ENCODE measurements around the gene RPS19.

DNA sequence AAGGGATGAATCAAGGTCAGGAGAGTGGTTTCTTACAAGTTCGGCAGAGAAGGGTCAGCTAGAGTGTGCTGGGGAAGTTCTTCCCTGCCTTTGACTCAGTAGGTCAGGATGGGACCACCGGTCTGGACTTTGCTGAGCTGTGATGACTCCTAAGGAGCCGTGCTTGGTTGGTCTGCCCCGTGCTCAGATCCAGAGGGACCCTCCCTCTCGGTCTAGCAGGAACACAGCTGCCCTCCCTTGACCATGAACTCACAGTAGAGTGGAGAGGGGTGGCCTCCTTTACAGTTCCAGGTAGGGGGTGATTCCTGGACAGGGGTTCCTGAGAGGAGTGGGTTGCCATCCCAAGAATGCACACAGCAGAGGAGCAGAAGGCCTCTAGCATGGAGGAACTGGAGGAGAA is 4.3 kb downstream of the RPS19 start:
- no peak for TF ChIP-seq POLR2A (IDR thresholded peaks at IDR 0.05)
- TF ChIP-seq, protein P1, sequence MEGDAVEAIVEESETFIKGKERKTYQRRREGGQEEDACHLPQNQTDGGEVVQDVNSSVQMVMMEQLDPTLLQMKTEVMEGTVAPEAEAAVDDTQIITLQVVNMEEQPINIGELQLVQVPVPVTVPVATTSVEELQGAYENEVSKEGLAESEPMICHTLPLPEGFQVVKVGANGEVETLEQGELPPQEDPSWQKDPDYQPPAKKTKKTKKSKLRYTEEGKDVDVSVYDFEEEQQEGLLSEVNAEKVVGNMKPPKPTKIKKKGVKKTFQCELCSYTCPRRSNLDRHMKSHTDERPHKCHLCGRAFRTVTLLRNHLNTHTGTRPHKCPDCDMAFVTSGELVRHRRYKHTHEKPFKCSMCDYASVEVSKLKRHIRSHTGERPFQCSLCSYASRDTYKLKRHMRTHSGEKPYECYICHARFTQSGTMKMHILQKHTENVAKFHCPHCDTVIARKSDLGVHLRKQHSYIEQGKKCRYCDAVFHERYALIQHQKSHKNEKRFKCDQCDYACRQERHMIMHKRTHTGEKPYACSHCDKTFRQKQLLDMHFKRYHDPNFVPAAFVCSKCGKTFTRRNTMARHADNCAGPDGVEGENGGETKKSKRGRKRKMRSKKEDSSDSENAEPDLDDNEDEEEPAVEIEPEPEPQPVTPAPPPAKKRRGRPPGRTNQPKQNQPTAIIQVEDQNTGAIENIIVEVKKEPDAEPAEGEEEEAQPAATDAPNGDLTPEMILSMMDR (IDR thresholded peaks at IDR 0.05 in 4 of 5, conservative IDR thresholded peaks at IDR 0.05 in 1 of 5): no peak

Measured in gastrocnemius medialis (tissue), 4 donors.